Astrocyte of the spinal cord (primary cell): ENCODE results near the gene EEF2.

Experiments
- DNase-seq: peaks from one replicate; pipeline ENCODE4 v3.0.0; 2011; ENCODE audit warnings: low read depth, low spot score
- H3K4me3 ChIP-seq: 2 replicates; pipeline ENCODE4 v1.5.1; 2011; ENCODE audit warnings: low read depth, mild to moderate bottlenecking, low read length, moderate library complexity
- CTCF ChIP-seq: IDR thresholded peaks from 2 replicates; pipeline ENCODE4 v1.5.1; 2012; ENCODE audit warnings: low read depth, mild to moderate bottlenecking, low read length, inconsistent platforms
- in situ Hi-C: cut with HindIII; loops from 2 replicates; pipeline ENCODE4 v1.10.0; 2017; ENCODE audit warnings: low sequenced_read_pairs

EEF2 gene

GRCh38 chr19:3966051-3967017, 18.9 kb downstream of the EEF2 start:
- in situ Hi-C loops, result no loop called here
- no peak for DNase-seq
- no peak overlapping the region for H3K4me3 ChIP-seq
- no peak for TF ChIP-seq CTCF

GRCh38 chr19:3964256-3965194, 20.7 kb downstream of the EEF2 start:
- H3K4me3 ChIP-seq, result no peak overlapping the region
- DNase-seq, result no peak
- in situ Hi-C loops, result no loop called here
- no peak for TF ChIP-seq CTCF

- in situ Hi-C loops, result no loop called here
- no peak for DNase-seq
- TF ChIP-seq CTCF, result no peak
- no peak overlapping the region for H3K4me3 ChIP-seq
These were observed 21.6 kb downstream of the EEF2 start for GRCh38 chr19:3963458-3964255.

GRCh38 chr19:3961007-3961406, 24.3 kb downstream of the EEF2 start:
- no peak for DNase-seq
- H3K4me3 ChIP-seq, result no peak overlapping the region
- TF ChIP-seq CTCF, result no peak
- in situ Hi-C loops, result no loop called here

GRCh38 chr19:3959766-3960131, 25.5 kb downstream of the EEF2 start:
- no peak for TF ChIP-seq CTCF
- no peak for DNase-seq
- H3K4me3 ChIP-seq, result no peak overlapping the region
- in situ Hi-C loops, result no loop called here
